IMR-90 (cell line): ENCODE data around the gene USP31.

Experiments used
- CEBPB ChIP-seq: IDR thresholded peaks from 2 replicates; pipeline ENCODE4 v1.6.1; 2012; ENCODE audit warnings: low read depth, low read length, improper control_type of control experiment
- CHD1 ChIP-seq: IDR thresholded peaks from 2 replicates; pipeline ENCODE4 v1.6.1; 2012; ENCODE audit warnings: low read depth, low read length, improper control_type of control experiment
- MAFK ChIP-seq: IDR thresholded peaks from 2 replicates; pipeline ENCODE4 v1.6.1; 2012; ENCODE audit warnings: low read depth, low read length, improper control_type of control experiment
- MAZ ChIP-seq: IDR thresholded peaks from 2 replicates; pipeline ENCODE4 v1.6.1; 2012; ENCODE audit warnings: low read depth, mild to moderate bottlenecking, low read length, improper control_type of control experiment, moderate library complexity, borderline replicate concordance
- NFE2L2 ChIP-seq: fragments of 150-350 bp; IDR thresholded peaks from 2 replicates; pipeline ENCODE4 v1.6.1; 2016; ENCODE audit warnings: low read depth, mild to moderate bottlenecking, low read length
- POLR2A ChIP-seq: IDR thresholded peaks from 2 replicates; pipeline ENCODE4 v1.6.1; 2012; ENCODE audit warnings: mild to moderate bottlenecking, low read depth, low read length
- RAD21 ChIP-seq: IDR thresholded peaks from 2 replicates; pipeline ENCODE4 v1.6.1; 2012; ENCODE audit warnings: low read length, improper control_type of control experiment
- RFX5 ChIP-seq: IDR thresholded peaks from 2 replicates; pipeline ENCODE4 v1.8.0; 2012; ENCODE audit warnings: low read depth, mild to moderate bottlenecking, low read length, moderate library complexity
- TF ChIP-seq, protein P1 (sequence below): conservative IDR thresholded peaks from 2 replicates; pipeline ENCODE4 v1.5.1; 2012; ENCODE audit warnings: mild to moderate bottlenecking, low read depth, low read length, improper control_type of control experiment

DNA sequence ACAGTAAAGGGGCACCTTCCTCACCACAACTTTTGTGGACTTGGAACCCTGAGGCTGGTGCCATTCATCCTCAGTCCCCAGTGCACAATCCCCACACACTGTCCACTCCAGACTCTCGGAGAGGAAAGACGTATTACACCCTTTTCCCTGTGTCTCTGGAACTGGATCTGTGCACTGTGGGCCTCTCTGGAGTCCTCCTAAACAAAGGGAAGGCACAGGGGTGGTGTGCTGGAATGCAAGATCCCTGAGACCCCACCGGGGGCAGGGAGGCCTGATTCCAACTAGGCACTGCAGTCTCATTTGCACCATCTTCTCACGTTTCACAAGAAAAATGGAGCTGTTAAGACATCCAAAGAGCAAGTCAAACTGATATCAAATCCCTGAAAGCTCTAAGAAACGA lies 89.8 kb downstream of the USP31 start:
- TF ChIP-seq, protein P1, sequence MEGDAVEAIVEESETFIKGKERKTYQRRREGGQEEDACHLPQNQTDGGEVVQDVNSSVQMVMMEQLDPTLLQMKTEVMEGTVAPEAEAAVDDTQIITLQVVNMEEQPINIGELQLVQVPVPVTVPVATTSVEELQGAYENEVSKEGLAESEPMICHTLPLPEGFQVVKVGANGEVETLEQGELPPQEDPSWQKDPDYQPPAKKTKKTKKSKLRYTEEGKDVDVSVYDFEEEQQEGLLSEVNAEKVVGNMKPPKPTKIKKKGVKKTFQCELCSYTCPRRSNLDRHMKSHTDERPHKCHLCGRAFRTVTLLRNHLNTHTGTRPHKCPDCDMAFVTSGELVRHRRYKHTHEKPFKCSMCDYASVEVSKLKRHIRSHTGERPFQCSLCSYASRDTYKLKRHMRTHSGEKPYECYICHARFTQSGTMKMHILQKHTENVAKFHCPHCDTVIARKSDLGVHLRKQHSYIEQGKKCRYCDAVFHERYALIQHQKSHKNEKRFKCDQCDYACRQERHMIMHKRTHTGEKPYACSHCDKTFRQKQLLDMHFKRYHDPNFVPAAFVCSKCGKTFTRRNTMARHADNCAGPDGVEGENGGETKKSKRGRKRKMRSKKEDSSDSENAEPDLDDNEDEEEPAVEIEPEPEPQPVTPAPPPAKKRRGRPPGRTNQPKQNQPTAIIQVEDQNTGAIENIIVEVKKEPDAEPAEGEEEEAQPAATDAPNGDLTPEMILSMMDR, result no peak
- TF ChIP-seq RAD21, result no peak
- no peak for TF ChIP-seq CEBPB
- no peak for TF ChIP-seq MAZ
- TF ChIP-seq POLR2A, result no peak
- no peak for TF ChIP-seq CHD1
- TF ChIP-seq RFX5, result no peak
- no peak for TF ChIP-seq NFE2L2
- no peak for TF ChIP-seq MAFK
